ENCODE measurements around the gene SIK3. TPM values are rescaled to one million over a fixed set of nuclear protein-coding genes. Genes with fewer than 3 reads are reported as not detected.
"Not testable (repeated sequence)": the region's sequence is repeated elsewhere in the genome, so short reads cannot be mapped to it uniquely, and the experiment has no call there.

SIK3 gene
- total RNA-seq, 1 donor: 25.7 TPM

- Histone ChIP-seq H4K20me1 (ENCODE audit: insufficient read depth, low read length) (peaks cover 42% of the 10 kb centered on the region), H3K27ac (ENCODE audit: low read depth, low read length) (peak overlapping the region; percentile 97), H3K4me1 (ENCODE audit: insufficient read depth, low read length) (peaks cover 25% of the 10 kb centered on the region), H3K9me3 (ENCODE audit: low read depth, low read length) (no peaks in the 10 kb centered on the region), H3K4me3 (ENCODE audit: insufficient read depth, low read length) (peak overlapping the region; percentile 85), H3K4me2 (ENCODE audit: insufficient read depth, low read length) (peak overlapping the region; percentile 98), H3K27me3 (ENCODE audit: insufficient read depth, low read length) (no peaks in the 10 kb centered on the region), H3K79me2 (ENCODE audit: insufficient read depth, low read length) (peaks cover 55% of the 10 kb centered on the region), H3K36me3 (ENCODE audit: insufficient read depth, low read length) (peaks cover 24% of the 10 kb centered on the region), H2AFZ (ENCODE audit: low read length) (peak overlapping the region; percentile 90)
- DNase-seq (ENCODE audit: insufficient read length, low spot score, missing footprints): peak; percentile 87
- TF ChIP-seq, protein P1, sequence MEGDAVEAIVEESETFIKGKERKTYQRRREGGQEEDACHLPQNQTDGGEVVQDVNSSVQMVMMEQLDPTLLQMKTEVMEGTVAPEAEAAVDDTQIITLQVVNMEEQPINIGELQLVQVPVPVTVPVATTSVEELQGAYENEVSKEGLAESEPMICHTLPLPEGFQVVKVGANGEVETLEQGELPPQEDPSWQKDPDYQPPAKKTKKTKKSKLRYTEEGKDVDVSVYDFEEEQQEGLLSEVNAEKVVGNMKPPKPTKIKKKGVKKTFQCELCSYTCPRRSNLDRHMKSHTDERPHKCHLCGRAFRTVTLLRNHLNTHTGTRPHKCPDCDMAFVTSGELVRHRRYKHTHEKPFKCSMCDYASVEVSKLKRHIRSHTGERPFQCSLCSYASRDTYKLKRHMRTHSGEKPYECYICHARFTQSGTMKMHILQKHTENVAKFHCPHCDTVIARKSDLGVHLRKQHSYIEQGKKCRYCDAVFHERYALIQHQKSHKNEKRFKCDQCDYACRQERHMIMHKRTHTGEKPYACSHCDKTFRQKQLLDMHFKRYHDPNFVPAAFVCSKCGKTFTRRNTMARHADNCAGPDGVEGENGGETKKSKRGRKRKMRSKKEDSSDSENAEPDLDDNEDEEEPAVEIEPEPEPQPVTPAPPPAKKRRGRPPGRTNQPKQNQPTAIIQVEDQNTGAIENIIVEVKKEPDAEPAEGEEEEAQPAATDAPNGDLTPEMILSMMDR (IDR thresholded peaks at IDR 0.05; ENCODE audit: extremely low read depth, low read depth, low read length): no peak
These were observed 46.5 kb upstream of the SIK3 start for GRCh38 chr11:117144477-117145392.

GRCh38 chr11:117143871-117144476 is 45.7 kb upstream of the SIK3 start, which contains the start of gene PAFAH1B2:
Gene PAFAH1B2 (plus strand): TSS chr11:117144287. CDS start chr11:117152448, 8,161 bp downstream.
- H3K36me3 ChIP-seq (ENCODE audit: insufficient read depth, low read length): peaks cover 24% of the 10 kb centered on the region
- peak within 1 kb of the TSS; percentile 90 for H2AFZ ChIP-seq (ENCODE audit: low read length)
- H3K4me3 ChIP-seq (ENCODE audit: insufficient read depth, low read length): peak within 1 kb of the TSS; percentile 85
- peaks cover 38% of the 10 kb centered on the region for H4K20me1 ChIP-seq (ENCODE audit: insufficient read depth, low read length)
- no peaks in the 10 kb centered on the region for H3K27me3 ChIP-seq (ENCODE audit: insufficient read depth, low read length)
- peak; percentile 99 for DNase-seq (ENCODE audit: insufficient read length, low spot score, missing footprints)
- peaks cover 49% of the 10 kb centered on the region for H3K79me2 ChIP-seq (ENCODE audit: insufficient read depth, low read length)
- TF ChIP-seq, protein P1 (IDR thresholded peaks at IDR 0.05; ENCODE audit: extremely low read depth, low read depth, low read length): no peak
- no peaks in the 10 kb centered on the region for H3K9me3 ChIP-seq (ENCODE audit: low read depth, low read length)
- H3K27ac ChIP-seq (ENCODE audit: low read depth, low read length): peak within 1 kb of the TSS; percentile 97
- H3K4me2 ChIP-seq (ENCODE audit: insufficient read depth, low read length): peak within 1 kb of the TSS; percentile 98
- H3K4me1 ChIP-seq (ENCODE audit: insufficient read depth, low read length): peaks cover 25% of the 10 kb centered on the region

- Histone ChIP-seq H3K36me3 (ENCODE audit: insufficient read depth, low read length) (peaks cover 24% of the 10 kb centered on the region), H3K79me2 (ENCODE audit: insufficient read depth, low read length) (peaks cover 43% of the 10 kb centered on the region), H4K20me1 (ENCODE audit: insufficient read depth, low read length) (peaks cover 35% of the 10 kb centered on the region), H3K9me3 (ENCODE audit: low read depth, low read length) (no peaks in the 10 kb centered on the region), H3K27me3 (ENCODE audit: insufficient read depth, low read length) (no peaks in the 10 kb centered on the region), H3K4me2 (ENCODE audit: insufficient read depth, low read length) (peak overlapping the region; percentile 98), H3K4me3 (ENCODE audit: insufficient read depth, low read length) (peak overlapping the region; percentile 85), H2AFZ (ENCODE audit: low read length) (peak overlapping the region; percentile 90), H3K27ac (ENCODE audit: low read depth, low read length) (peak overlapping the region; percentile 97), H3K4me1 (ENCODE audit: insufficient read depth, low read length) (peaks cover 25% of the 10 kb centered on the region)
- no peak for DNase-seq (ENCODE audit: insufficient read length, low spot score, missing footprints)
- TF ChIP-seq, protein P1 (IDR thresholded peaks at IDR 0.05; ENCODE audit: extremely low read depth, low read depth, low read length): no peak
These were observed 45.2 kb upstream of the SIK3 start for GRCh38 chr11:117143390-117143789.

- not testable (repeated sequence) for H3K27me3 ChIP-seq (ENCODE audit: insufficient read depth, low read length); H3K36me3 ChIP-seq (ENCODE audit: insufficient read depth, low read length); H4K20me1 ChIP-seq (ENCODE audit: insufficient read depth, low read length); H3K27ac ChIP-seq (ENCODE audit: low read depth, low read length); H3K9me3 ChIP-seq (ENCODE audit: low read depth, low read length); H3K4me3 ChIP-seq (ENCODE audit: insufficient read depth, low read length); H3K79me2 ChIP-seq (ENCODE audit: insufficient read depth, low read length); DNase-seq (ENCODE audit: insufficient read length, low spot score, missing footprints); H3K4me1 ChIP-seq (ENCODE audit: insufficient read depth, low read length); H3K4me2 ChIP-seq (ENCODE audit: insufficient read depth, low read length); H2AFZ ChIP-seq (ENCODE audit: low read length)
These were observed 39.2 kb upstream of the SIK3 start for GRCh38 chr11:117137223-117138086.

DNA sequence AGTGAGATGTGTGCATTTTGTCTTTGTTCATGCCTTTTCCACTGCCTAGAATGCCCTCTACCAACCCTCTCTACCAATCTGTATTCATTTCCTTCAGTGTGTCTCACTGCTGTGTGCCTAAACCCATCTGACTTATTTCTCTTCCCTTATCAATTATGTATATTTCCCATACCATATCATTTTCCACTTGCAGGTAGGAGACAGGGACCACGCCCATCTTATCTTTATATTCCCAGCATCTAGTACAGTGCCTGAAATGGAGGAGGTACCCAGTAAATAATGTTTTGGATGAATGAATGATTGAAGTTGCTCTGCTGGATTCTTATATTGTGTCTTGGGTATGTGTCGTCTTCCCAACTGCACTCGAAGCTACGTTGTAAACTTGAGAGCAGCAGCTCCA is 36.8 kb upstream of the SIK3 start:
- not testable (repeated sequence) for H3K79me2 ChIP-seq (ENCODE audit: insufficient read depth, low read length); H3K4me2 ChIP-seq (ENCODE audit: insufficient read depth, low read length); H3K9me3 ChIP-seq (ENCODE audit: low read depth, low read length); H2AFZ ChIP-seq (ENCODE audit: low read length); DNase-seq (ENCODE audit: insufficient read length, low spot score, missing footprints); H3K4me3 ChIP-seq (ENCODE audit: insufficient read depth, low read length); H3K36me3 ChIP-seq (ENCODE audit: insufficient read depth, low read length); H3K4me1 ChIP-seq (ENCODE audit: insufficient read depth, low read length); H4K20me1 ChIP-seq (ENCODE audit: insufficient read depth, low read length); H3K27me3 ChIP-seq (ENCODE audit: insufficient read depth, low read length); H3K27ac ChIP-seq (ENCODE audit: low read depth, low read length)

Measured in osteoblast (primary cell).